Measurements from ENCODE around the gene CD47.

The CD47 gene

GRCh38 chr3:108008931-108009639 lies 81.7 kb downstream of the CD47 start:
- DNase-seq: no peak

GRCh38 chr3:108008106-108008505 lies 82.7 kb downstream of the CD47 start:
- no peak for DNase-seq

- DNase-seq: no peak
These were observed 83.9 kb downstream of the CD47 start for GRCh38 chr3:108006881-108007331.

- DNase-seq: no peak
These were observed 84.6 kb downstream of the CD47 start for GRCh38 chr3:108006077-108006771.

- no peak for DNase-seq
These were observed 86.2 kb downstream of the CD47 start for GRCh38 chr3:108004647-108005046.

- DNase-seq: no peak
These were observed 89.4 kb downstream of the CD47 start for GRCh38 chr3:108001457-108001856.

GRCh38 chr3:107999215-107999775 lies 91.5 kb downstream of the CD47 start:
- no peak for DNase-seq

GRCh38 chr3:107997671-107998070 lies 93.2 kb downstream of the CD47 start:
- DNase-seq: no peak

- DNase-seq: no peak
These were observed 95.0 kb downstream of the CD47 start for GRCh38 chr3:107995823-107996222.

GRCh38 chr3:107994956-107995715 lies 95.7 kb downstream of the CD47 start:
- no peak for DNase-seq

- no peak for DNase-seq
These were observed 96.7 kb downstream of the CD47 start for GRCh38 chr3:107994181-107994580.

GRCh38 chr3:107993771-107994170 lies 97.1 kb downstream of the CD47 start:
- no peak for DNase-seq
